Measurements from ENCODE around the gene GASK1B. TPM values are rescaled to one million over a fixed set of nuclear protein-coding genes. Genes with fewer than 3 reads are reported as not detected.

GASK1B gene
- total and polyA plus RNA-seq, 2 donors (not counting 1 experiment from before 2014, with no cell fraction given), result 23.6 to 51.6 TPM

DNA sequence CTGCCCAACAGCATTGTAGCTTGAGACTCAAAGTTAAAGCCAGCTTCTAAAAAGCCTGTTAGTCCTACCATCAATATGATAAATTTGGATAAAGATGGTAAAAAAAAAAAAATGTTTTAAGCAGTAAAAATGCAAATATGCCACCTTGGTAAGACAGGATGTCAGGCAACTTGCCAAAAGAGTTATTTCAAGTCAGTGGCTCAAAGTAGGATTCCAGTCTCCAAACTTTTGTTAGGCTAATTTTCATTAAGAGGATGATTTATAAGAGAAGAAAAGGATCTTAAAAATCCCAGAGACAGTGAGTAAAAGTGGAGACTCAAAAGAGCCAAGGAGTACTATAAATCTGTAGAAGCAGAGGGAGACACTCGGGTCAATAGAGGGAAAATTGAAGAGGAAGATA is 47.5 kb downstream of the GASK1B start:
- no peaks in the 10 kb centered on the region for H3K9me3 ChIP-seq (ENCODE audit: control insufficient read depth, insufficient read depth, low read depth, low read length)
- H3K9ac ChIP-seq (ENCODE audit: insufficient read depth, low read length), result no peak overlapping the region
- no peak overlapping the region for H2AFZ ChIP-seq (ENCODE audit: low read length)
- no peak for TF ChIP-seq EZH2 (IDR thresholded peaks at IDR 0.05; ENCODE audit: low read length, missing control alignments)
- TF ChIP-seq, protein P1, sequence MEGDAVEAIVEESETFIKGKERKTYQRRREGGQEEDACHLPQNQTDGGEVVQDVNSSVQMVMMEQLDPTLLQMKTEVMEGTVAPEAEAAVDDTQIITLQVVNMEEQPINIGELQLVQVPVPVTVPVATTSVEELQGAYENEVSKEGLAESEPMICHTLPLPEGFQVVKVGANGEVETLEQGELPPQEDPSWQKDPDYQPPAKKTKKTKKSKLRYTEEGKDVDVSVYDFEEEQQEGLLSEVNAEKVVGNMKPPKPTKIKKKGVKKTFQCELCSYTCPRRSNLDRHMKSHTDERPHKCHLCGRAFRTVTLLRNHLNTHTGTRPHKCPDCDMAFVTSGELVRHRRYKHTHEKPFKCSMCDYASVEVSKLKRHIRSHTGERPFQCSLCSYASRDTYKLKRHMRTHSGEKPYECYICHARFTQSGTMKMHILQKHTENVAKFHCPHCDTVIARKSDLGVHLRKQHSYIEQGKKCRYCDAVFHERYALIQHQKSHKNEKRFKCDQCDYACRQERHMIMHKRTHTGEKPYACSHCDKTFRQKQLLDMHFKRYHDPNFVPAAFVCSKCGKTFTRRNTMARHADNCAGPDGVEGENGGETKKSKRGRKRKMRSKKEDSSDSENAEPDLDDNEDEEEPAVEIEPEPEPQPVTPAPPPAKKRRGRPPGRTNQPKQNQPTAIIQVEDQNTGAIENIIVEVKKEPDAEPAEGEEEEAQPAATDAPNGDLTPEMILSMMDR (conservative IDR thresholded peaks at IDR 0.05 in 1 of 2, IDR thresholded peaks at IDR 0.05 in 1 of 2; ENCODE audit: low read depth in 1 of 2, low read length in 2 of 2), result no peak
- no peaks in the 10 kb centered on the region for H3K4me1 ChIP-seq (ENCODE audit: control insufficient read depth, extremely low read depth, insufficient read depth, low read length)
- no peak for DNase-seq (ENCODE audit: low read depth in 2 of 2)
- H3K4me2 ChIP-seq (ENCODE audit: extremely low read depth, insufficient read depth, low read length), result no peak overlapping the region
- no peaks in the 10 kb centered on the region for H3K79me2 ChIP-seq (ENCODE audit: control insufficient read depth, insufficient read depth, low read length)
- H3K4me3 ChIP-seq (replicated peaks in 1 of 4; ENCODE audit: control extremely low read depth in 1 of 4, insufficient read depth in 1 of 4, low read depth in 3 of 4, low read length in 4 of 4), result no peak overlapping the region
- no peaks in the 10 kb centered on the region for H3K27me3 ChIP-seq (ENCODE audit: control insufficient read depth, insufficient read depth, low read length)
- H3K36me3 ChIP-seq (ENCODE audit: control insufficient read depth, insufficient read depth, low read length), result no peaks in the 10 kb centered on the region
- no peaks in the 10 kb centered on the region for H4K20me1 ChIP-seq (ENCODE audit: control insufficient read depth, extremely low read depth, insufficient read depth, low read length)
- no peak overlapping the region for H3K27ac ChIP-seq (ENCODE audit: insufficient read depth, low read length)

Other genes with a start within 250 kb of the GASK1B start
- gene TMEM144, start 37.5 kb upstream of the GASK1B start, total RNA-seq, result 2.3 and 4.6 TPM in 2 replicates
- gene TMEM144, start 37.5 kb upstream of the GASK1B start, polyA plus RNA-seq, result 1.3 and 1.5 TPM in 2 replicates